GM13976 (cell line): Measurements from ENCODE around the gene ARHGEF11.

ENCODE experiments used
- DNase-seq: peaks from one replicate; pipeline ENCODE4 v3.0.0; 2012; ENCODE audit warnings: low spot score
- in situ Hi-C: fragments of 300-500 bp; cut with MboI; formaldehyde crosslinking; loops from one replicate; pipeline ENCODE4 v1.12.0; 2022; ENCODE audit warnings: low sequenced_read_pairs, mixed read lengths, inconsistent platforms; ENCODE audit not compliant: unreplicated experiment
- TF ChIP-seq, protein P1 (sequence below): IDR thresholded peaks from 2 replicates; pipeline ENCODE4 v1.5.1; 2012; ENCODE audit warnings: borderline replicate concordance, mild to moderate bottlenecking; ENCODE audit not compliant: insufficient read depth; ENCODE audit errors: extremely low read depth, missing control alignments, control extremely low read depth

The ARHGEF11 gene

DNA sequence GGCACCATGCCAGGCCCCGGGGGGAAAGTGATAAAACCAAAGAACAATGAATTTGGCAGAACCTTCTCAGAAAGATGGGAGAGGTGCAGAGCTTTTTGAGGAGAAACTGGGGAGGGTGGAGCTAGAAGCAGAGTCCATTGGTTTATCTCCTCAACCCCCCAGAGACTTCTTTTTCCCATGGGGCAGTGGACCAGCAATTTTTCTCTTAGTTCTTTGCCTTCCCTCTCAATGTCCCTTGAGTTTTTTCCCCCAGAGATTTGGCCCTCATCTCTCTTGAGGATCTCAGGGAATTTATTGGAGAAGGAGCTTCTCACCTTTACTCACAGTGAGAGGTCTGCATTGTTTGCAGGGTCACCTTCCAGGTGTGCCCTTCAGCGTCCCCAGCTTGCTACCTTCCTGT lies 5.3 kb upstream of the ARHGEF11 start:
- in situ Hi-C loops: no loop called here
- no peak for DNase-seq
- TF ChIP-seq, protein P1, sequence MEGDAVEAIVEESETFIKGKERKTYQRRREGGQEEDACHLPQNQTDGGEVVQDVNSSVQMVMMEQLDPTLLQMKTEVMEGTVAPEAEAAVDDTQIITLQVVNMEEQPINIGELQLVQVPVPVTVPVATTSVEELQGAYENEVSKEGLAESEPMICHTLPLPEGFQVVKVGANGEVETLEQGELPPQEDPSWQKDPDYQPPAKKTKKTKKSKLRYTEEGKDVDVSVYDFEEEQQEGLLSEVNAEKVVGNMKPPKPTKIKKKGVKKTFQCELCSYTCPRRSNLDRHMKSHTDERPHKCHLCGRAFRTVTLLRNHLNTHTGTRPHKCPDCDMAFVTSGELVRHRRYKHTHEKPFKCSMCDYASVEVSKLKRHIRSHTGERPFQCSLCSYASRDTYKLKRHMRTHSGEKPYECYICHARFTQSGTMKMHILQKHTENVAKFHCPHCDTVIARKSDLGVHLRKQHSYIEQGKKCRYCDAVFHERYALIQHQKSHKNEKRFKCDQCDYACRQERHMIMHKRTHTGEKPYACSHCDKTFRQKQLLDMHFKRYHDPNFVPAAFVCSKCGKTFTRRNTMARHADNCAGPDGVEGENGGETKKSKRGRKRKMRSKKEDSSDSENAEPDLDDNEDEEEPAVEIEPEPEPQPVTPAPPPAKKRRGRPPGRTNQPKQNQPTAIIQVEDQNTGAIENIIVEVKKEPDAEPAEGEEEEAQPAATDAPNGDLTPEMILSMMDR: no peak

- TF ChIP-seq, protein P1: no peak
- in situ Hi-C loops: no loop called here
- no peak for DNase-seq
Observed at GRCh38 chr1:157047062-157047410, 1.5 kb upstream of the ARHGEF11 start.

DNA sequence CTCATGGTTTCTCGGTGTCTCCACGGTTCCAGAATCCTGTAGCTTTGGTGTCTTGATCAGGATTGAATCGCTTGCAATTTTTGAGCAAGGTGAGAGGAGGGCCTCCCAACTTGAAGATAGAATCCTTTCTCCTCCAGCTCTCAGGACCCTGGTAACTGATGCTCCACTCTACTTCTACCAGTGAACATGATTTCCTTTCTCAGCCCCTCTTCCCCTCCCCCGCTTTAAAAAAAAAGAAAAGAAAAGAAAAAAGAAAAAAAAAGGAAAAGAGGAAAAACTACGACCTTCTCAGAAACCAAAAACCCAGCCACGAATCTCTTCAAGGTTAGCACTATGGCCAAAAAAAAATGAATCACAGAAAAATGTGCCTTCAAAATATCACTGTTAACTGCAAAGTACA lies 1.2 kb downstream of the ARHGEF11 start:
- DNase-seq: no peak
- in situ Hi-C loops: no loop called here
- TF ChIP-seq, protein P1: no peak

- in situ Hi-C loops: no loop called here
- no peak for DNase-seq
- TF ChIP-seq, protein P1: no peak
Observed at GRCh38 chr1:157043685-157044084, 1.9 kb downstream of the ARHGEF11 start.

GRCh38 chr1:157042846-157043245 lies 2.7 kb downstream of the ARHGEF11 start:
- TF ChIP-seq, protein P1: no peak
- in situ Hi-C loops: no loop called here
- no peak for DNase-seq

- DNase-seq: no peak
- TF ChIP-seq, protein P1: no peak
- in situ Hi-C loops: no loop called here
Observed at GRCh38 chr1:157040802-157041201, 4.7 kb downstream of the ARHGEF11 start.

- in situ Hi-C loops: no loop called here
- TF ChIP-seq, protein P1: no peak
- DNase-seq: no peak
Observed at GRCh38 chr1:157035121-157035520, 10.4 kb downstream of the ARHGEF11 start.
